Right lung (tissue), 5 donors: ENCODE results near the gene ENHO. TPM values are rescaled to one million over a fixed set of nuclear protein-coding genes. Genes with fewer than 3 reads are reported as not detected.

ENCODE experiments used
- DNase-seq, 2 donors: peaks; one replicate each; pipeline ENCODE4 v3.0.0-alpha.2; 2013
- polyA plus RNA-seq, 5 donors: library from polyadenylated mRNA; unstranded; fragments of 120-200 nt; gene quantifications; one replicate each; pipeline versions ENCODE4 v1.2.1 to v1.2.3, GENCODE V29; 2013; ENCODE audit warnings: inconsistent platforms in 1 of 5, low replicate concordance in 1 of 5; ENCODE audit not compliant: insufficient read length in 5 of 5, insufficient read depth in 1 of 5

ENHO gene
- polyA plus RNA-seq, 5 donors, result 0.98 to 2.7 (median 1.1) TPM

DNA sequence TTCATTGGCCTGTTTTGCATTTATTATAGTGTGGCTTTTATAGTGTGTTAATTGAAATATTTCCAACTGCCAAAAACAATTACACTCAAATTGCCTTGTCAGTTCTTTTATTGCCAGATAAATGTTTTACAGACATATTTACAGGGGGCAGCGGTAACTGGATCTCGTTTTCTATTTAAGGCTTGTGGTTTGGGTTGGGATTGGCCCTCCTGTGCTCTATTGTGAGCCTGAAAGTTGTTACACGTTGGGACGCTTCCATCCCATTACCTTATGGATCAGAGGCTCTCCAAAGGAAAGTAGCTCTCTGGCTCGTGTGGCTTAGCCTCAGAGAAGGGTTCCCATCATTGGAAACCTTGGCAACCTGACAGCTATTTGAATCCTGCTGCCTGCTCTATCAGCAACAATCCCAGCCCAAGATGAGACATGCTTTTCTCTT, 43.3 kb downstream of the ENHO start:
- DNase-seq, result no peak

DNA sequence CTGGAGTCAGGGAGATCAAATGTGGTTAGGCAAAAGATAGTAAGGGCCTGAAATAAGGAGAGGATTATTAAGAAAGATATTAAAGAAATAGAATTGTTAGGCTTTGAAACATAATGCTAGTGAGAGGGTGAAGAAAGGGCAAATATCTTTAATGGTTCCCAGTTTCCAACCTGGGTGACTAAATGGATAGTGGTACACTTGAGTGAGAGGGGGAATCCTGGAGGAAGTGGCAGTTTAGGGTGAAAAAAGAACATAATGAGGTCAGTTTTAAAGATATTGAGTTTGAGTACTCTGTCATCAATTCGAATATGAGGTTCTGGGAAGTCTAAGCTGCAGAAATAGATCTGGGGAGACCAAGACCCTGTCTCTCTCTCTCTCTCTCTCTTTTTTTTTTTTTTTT, 45.2 kb downstream of the ENHO start:
- no peak for DNase-seq

GRCh38 chr9:34475097-34475496, 47.7 kb downstream of the ENHO start:
- DNase-seq, result no peak

Other genes with a start within 250 kb of the ENHO start
- 1 to 10 TPM; 4.2 to 6.7 (median 5.5) TPM for gene KIF24, start 193.7 kb downstream of the ENHO start, polyA plus RNA-seq
- 10 to 100 TPM; 18.0 to 28.0 (median 22.8) TPM for gene NUDT2, start 193.4 kb downstream of the ENHO start, polyA plus RNA-seq
- 1 to 10 TPM; 2.4 to 4.6 (median 3.8) TPM for gene MYORG, start 146.1 kb downstream of the ENHO start, polyA plus RNA-seq
- 10 to 100 TPM; 11.6 to 15.5 (median 14.7) TPM for gene FAM219A, start 64.4 kb downstream of the ENHO start, polyA plus RNA-seq
- 10 to 100 TPM in 1 of 5 donors, 1 to 10 TPM in 4; 1.4 to 10.9 (median 7.4) TPM for gene DNAI1, start 64.2 kb downstream of the ENHO start, polyA plus RNA-seq
- gene CNTFR, start 66.7 kb upstream of the ENHO start, polyA plus RNA-seq, result 10 to 100 TPM; 24.2 to 42.1 (median 32.7) TPM
- gene RPP25L, start 89.1 kb upstream of the ENHO start, polyA plus RNA-seq, result 10 to 100 TPM; 18.4 to 26.2 (median 20.2) TPM
- 100 to 1,000 TPM in 1 of 5 donors, 10 to 100 TPM in 4; 86.1 to 101 (median 96.5) TPM for gene DCTN3, start 97.5 kb upstream of the ENHO start, polyA plus RNA-seq
- gene ARID3C, start 106.1 kb upstream of the ENHO start, polyA plus RNA-seq, result under 1 TPM in 3 of 5 donors, not detected in 2; 0.13 to 0.27 (median 0.17) TPM
- 10 to 100 TPM; 35.9 to 56.3 (median 36.8) TPM for gene SIGMAR1, start 114.8 kb upstream of the ENHO start, polyA plus RNA-seq
- 10 to 100 TPM; 61.6 to 87.8 (median 75.1) TPM for gene GALT, start 123.7 kb upstream of the ENHO start, polyA plus RNA-seq
- 100 to 1,000 TPM in 3 of 5 donors, 10 to 100 TPM in 2; 86.7 to 124 (median 108) TPM for gene IL11RA, start 129.2 kb upstream of the ENHO start, polyA plus RNA-seq
- 1 to 10 TPM in 1 of 5 donors, under 1 TPM in 3, not detected in 1; 0.57 to 1.1 (median 0.87) TPM for gene CCL27, start 139.7 kb upstream of the ENHO start, polyA plus RNA-seq
- under 1 TPM in 3 of 5 donors, not detected in 2; 0.51 to 0.74 (median 0.67) TPM for gene CCL19, start 168.3 kb upstream of the ENHO start, polyA plus RNA-seq
- gene CCL21, start 187.1 kb upstream of the ENHO start, polyA plus RNA-seq, result 100 to 1,000 TPM; 106 to 169 (median 142) TPM